T-cell (primary cell): ENCODE results near the gene MCOLN2. TPM values are rescaled to one million over a fixed set of nuclear protein-coding genes. Genes with fewer than 3 reads are reported as not detected.
"Not testable (repeated sequence)": the region's sequence is repeated elsewhere in the genome, so short reads cannot be mapped to it uniquely, and the experiment has no call there.

Experiments
- ATAC-seq, 4 experiments: fragments of 200-7000 bp in 3 of 4; fragments of 150-1000 bp in 1 of 4; cut with Tn5 transposase; replicated peaks in 1 of 4; 1 replicate in 3 of 4; 2 replicates in 1 of 4; pipeline ENCODE4 v1.10.0; 2021; ENCODE audit warnings: moderate library complexity in 3 of 4, mild to moderate bottlenecking in 2 of 4, moderate number of reproducible peaks in 1 of 4
- CTCF ChIA-PET, 2 donors: fragments of 300-600 bp; sonication (Branson Sonifier 250); formaldehyde crosslinking; loops; one replicate each; lab custom pipeline; 2022; ENCODE audit warnings: antibody characterized with exemption in 2 of 2; lab: Charles Lee
- POLR2A ChIA-PET, 2 donors: fragments of 300-600 bp; sonication (Branson Sonifier 250); formaldehyde crosslinking; loops; one replicate each; lab custom pipeline; 2022; ENCODE audit warnings: antibody characterized with exemption in 2 of 2; lab: Charles Lee
- DNase-seq, 35 experiments: peaks; one replicate each; pipeline versions ENCODE4 v3.0.0 to v3.0.0-alpha.2; 2013 to 2023
- H3K27ac ChIP-seq: one replicate; pipeline ENCODE4 v1.5.1; 2013; ENCODE audit warnings: low read length
- H3K27me3 ChIP-seq, 2 experiments: replicated peaks in 1 of 2; 1 replicate in 1 of 2; 2 replicates in 1 of 2; pipeline versions ENCODE4 v1.6.1 to v1.7.0; 2013; ENCODE audit warnings: low read length in 1 of 2, mixed read lengths in 1 of 2; ENCODE audit not compliant: control insufficient read depth in 2 of 2, insufficient read depth in 2 of 2; ENCODE audit errors: extremely low read depth in 1 of 2
- H3K36me3 ChIP-seq, 2 donors: 1 replicate in 1 of 2; 2 replicates in 1 of 2; pipeline versions ENCODE4 v1.6.1 to v1.7.0; 2013; ENCODE audit warnings: low read length in 1 of 2; ENCODE audit not compliant: control insufficient read depth in 2 of 2, insufficient read depth in 1 of 2; ENCODE audit errors: extremely low read depth in 1 of 2
- H3K4me1 ChIP-seq, 2 experiments: 1 replicate in 1 of 2; 2 replicates in 1 of 2; pipeline versions ENCODE4 v1.6.1 to v1.7.0; 2013; ENCODE audit warnings: low read length in 2 of 2, mixed read lengths in 1 of 2; ENCODE audit not compliant: insufficient read depth in 2 of 2, control insufficient read depth in 1 of 2; ENCODE audit errors: extremely low read depth in 1 of 2
- H3K4me3 ChIP-seq, 2 donors: 1 replicate in 1 of 2; 2 replicates in 1 of 2; pipeline versions ENCODE4 v1.5.1 to v1.7.0; 2013; ENCODE audit warnings: mild to moderate bottlenecking in 2 of 2, low read length in 1 of 2, moderate library complexity in 1 of 2; ENCODE audit not compliant: control insufficient read depth in 1 of 2; ENCODE audit errors: extremely low read depth in 1 of 2
- H3K9me3 ChIP-seq: 2 replicates; pipeline ENCODE4 v1.7.0; 2013
- H3K27ac Mint-ChIP-seq, 2 donors: one replicate each; pipeline ENCODE4 v1.8.0; 2020 to 2021; ENCODE audit warnings: mild to moderate bottlenecking in 2 of 2, mixed read lengths in 2 of 2
- H3K27me3 Mint-ChIP-seq, 2 donors: one replicate each; pipeline ENCODE4 v1.8.0; 2021 to 2022; ENCODE audit warnings: mixed read lengths in 2 of 2
- H3K36me3 Mint-ChIP-seq: one replicate; pipeline ENCODE4 v1.8.0; 2021; ENCODE audit warnings: mixed read lengths
- H3K4me1 Mint-ChIP-seq, 3 donors: one replicate each; pipeline ENCODE4 v1.8.0; 2020 to 2022; ENCODE audit warnings: mixed read lengths in 3 of 3, mild to moderate bottlenecking in 1 of 3
- H3K4me3 Mint-ChIP-seq, 3 donors: one replicate each; pipeline ENCODE4 v1.8.0; 2020 to 2022; ENCODE audit warnings: mild to moderate bottlenecking in 3 of 3, mixed read lengths in 3 of 3, moderate library complexity in 3 of 3
- H3K9me3 Mint-ChIP-seq, 3 donors: one replicate each; pipeline ENCODE4 v1.8.0; 2020 to 2022; ENCODE audit warnings: mixed read lengths in 3 of 3
- WGBS: methylation state at CpG from one replicate; pipeline ENCODE4 v1.1.5; 2013; ENCODE audit warnings: missing lambda C conversion rate; ENCODE audit not compliant: insufficient coverage; 5-methylcytosine and 5-hydroxymethylcytosine counted together
- total RNA-seq, 35 experiments: library from RNA in 6 of 35; stranded (reverse) in 6 of 35; fragments of 120-200 nt in 1 of 35; gene quantifications; one replicate each; pipeline versions ENCODE4 v1.2.1 to v1.2.4 and lab custom pipeline; 2013 to 2026

The MCOLN2 gene
- total RNA-seq, 5 donors from 2014 or later (not counting 1 experiment from before 2014, with no cell fraction given) = 7.6 to 19.3 (median 15.8) TPM

GRCh38 chr1:84912726-84913554, 84.0 kb downstream of the MCOLN2 start:
- ATAC-seq (no peak), DNase-seq (no peak)
- WGBS = 90% methylated on average over 2 of the region's 3 CpGs
- no peaks in the 10 kb centered on the region for H3K9me3 Mint-ChIP-seq
- no peaks in the 10 kb centered on the region for H3K36me3 ChIP-seq
- H3K4me3 ChIP-seq = no peak overlapping the region
- H3K27ac ChIP-seq = no peak overlapping the region
- no peaks in the 10 kb centered on the region for H3K36me3 Mint-ChIP-seq
- H3K27ac Mint-ChIP-seq = no peak overlapping the region
- no peaks in the 10 kb centered on the region for H3K4me1 ChIP-seq
- ChIA-PET POLR2A (no interaction called here), CTCF (no interaction called here)
- H3K27me3 ChIP-seq = no peaks in the 10 kb centered on the region
- no peaks in the 10 kb centered on the region for H3K27me3 Mint-ChIP-seq
- no peaks in the 10 kb centered on the region for H3K9me3 ChIP-seq
- no peaks in the 10 kb centered on the region for H3K4me1 Mint-ChIP-seq
- H3K4me3 Mint-ChIP-seq = no peak overlapping the region

- H3K27me3 Mint-ChIP-seq = not testable (repeated sequence)
Observed at GRCh38 chr1:84908746-84909464, 88.0 kb downstream of the MCOLN2 start.

GRCh38 chr1:84907095-84907827, 89.7 kb downstream of the MCOLN2 start:
- H3K4me3 ChIP-seq = no peak overlapping the region
- peaks cover 2% of the 10 kb centered on the region for H3K9me3 ChIP-seq
- Mint-ChIP-seq H3K9me3 (peaks cover 1 to 4% (median 2%) of the 10 kb centered on the region in 3 donors), H3K27me3 (no peaks in the 10 kb centered on the region), H3K4me3 (no peak overlapping the region), H3K36me3 (no peaks in the 10 kb centered on the region), H3K4me1 (no peaks in the 10 kb centered on the region), H3K27ac (no peak overlapping the region)
- DNase-seq (no peak), ATAC-seq (no peak)
- WGBS = 88% methylated on average over 2 of the region's 6 CpGs
- H3K36me3 ChIP-seq = no peaks in the 10 kb centered on the region
- no peaks in the 10 kb centered on the region for H3K27me3 ChIP-seq
- H3K4me1 ChIP-seq = no peaks in the 10 kb centered on the region
- no peak overlapping the region for H3K27ac ChIP-seq
- CTCF ChIA-PET = no interaction called here
- POLR2A ChIA-PET = no interaction called here

More at GRCh38 chr1:84908746-84909464, 88.0 kb downstream of the MCOLN2 start:
- H3K9me3 Mint-ChIP-seq, H3K4me1 Mint-ChIP-seq, H3K4me3 Mint-ChIP-seq, H3K27ac ChIP-seq, H3K4me1 ChIP-seq, H3K27ac Mint-ChIP-seq, H3K36me3 Mint-ChIP-seq, DNase-seq, H3K4me3 ChIP-seq, H3K27me3 ChIP-seq, H3K9me3 ChIP-seq, POLR2A ChIA-PET, CTCF ChIA-PET, H3K36me3 ChIP-seq, ATAC-seq: not testable (repeated sequence)
- WGBS = no CpG with 5 or more reads among the region's 4 CpGs

GRCh38 chr1:84902727-84903126, 94.2 kb downstream of the MCOLN2 start:
- H3K36me3 ChIP-seq, H3K27ac ChIP-seq, H3K27ac Mint-ChIP-seq, H3K9me3 Mint-ChIP-seq, DNase-seq, H3K4me3 Mint-ChIP-seq, H3K4me3 ChIP-seq, H3K36me3 Mint-ChIP-seq, H3K27me3 ChIP-seq, H3K9me3 ChIP-seq, H3K4me1 Mint-ChIP-seq, POLR2A ChIA-PET, ATAC-seq, H3K27me3 Mint-ChIP-seq, H3K4me1 ChIP-seq: not testable (repeated sequence)
- 79% methylated on average over 5 of the region's 7 CpGs for WGBS
- CTCF ChIA-PET = interaction anchor here in 1 of 2 donors (0.8 kb wide), 1 partner anchor 214 kb away, joined by 3 read pairs; no protein-coding TSS in a partner anchor

GRCh38 chr1:84899969-84900368, 96.9 kb downstream of the MCOLN2 start:
- Histone ChIP-seq H3K9me3 (peaks cover 2% of the 10 kb centered on the region), H3K4me1 (no peaks in the 10 kb centered on the region), H3K27me3 (peaks cover 0 to 7% of the 10 kb centered on the region in 2 experiments), H3K4me3 (no peak overlapping the region), H3K27ac (no peak overlapping the region), H3K36me3 (no peaks in the 10 kb centered on the region)
- ChIA-PET POLR2A (interaction anchor here in 1 of 2 donors (0.6 kb wide), 1 partner anchor 775 kb away, joined by 3 read pairs; no protein-coding TSS in a partner anchor), CTCF (no interaction called here)
- DNase-seq = no peak
- Mint-ChIP-seq H3K27ac (no peak overlapping the region), H3K4me3 (no peak overlapping the region), H3K27me3 (peaks cover 7% of the 10 kb centered on the region in 2 donors), H3K9me3 (peaks cover 2 to 7% (median 4%) of the 10 kb centered on the region in 3 donors), H3K4me1 (no peaks in the 10 kb centered on the region), H3K36me3 (no peaks in the 10 kb centered on the region)
- WGBS = no CpG with 5 or more reads among the region's 1 CpG
- ATAC-seq = no peak

- H3K27me3 Mint-ChIP-seq = peaks cover 26 to 31% of the 10 kb centered on the region in 2 donors
- no peak overlapping the region for H3K4me3 Mint-ChIP-seq
- DNase-seq (no peak), ATAC-seq (no peak)
- no CpG with 5 or more reads among the region's 2 CpGs for WGBS
- Histone ChIP-seq H3K9me3 (no peaks in the 10 kb centered on the region), H3K36me3 (no peaks in the 10 kb centered on the region), H3K4me1 (peaks cover 4 to 12% of the 10 kb centered on the region in 2 experiments), H3K27ac (no peak overlapping the region), H3K4me3 (no peak overlapping the region), H3K27me3 (peaks cover 1 to 23% of the 10 kb centered on the region in 2 experiments)
- ChIA-PET CTCF (interaction anchor here in 1 of 2 donors (0.6 to 1.0 kb wide), 2 partner anchors 9 to 112 kb away, joined by 3 read pairs; no protein-coding TSS in a partner anchor), POLR2A (no interaction called here)
- peaks cover 13 to 16% (median 14%) of the 10 kb centered on the region in 3 donors for H3K4me1 Mint-ChIP-seq
- no peak overlapping the region for H3K27ac Mint-ChIP-seq
- H3K36me3 Mint-ChIP-seq = no peaks in the 10 kb centered on the region
- H3K9me3 Mint-ChIP-seq = no peaks in the 10 kb centered on the region
Observed at GRCh38 chr1:84896279-84896678, 100.6 kb downstream of the MCOLN2 start.
